ENCODE measurements around the gene UNCX. TPM values are rescaled to one million over a fixed set of nuclear protein-coding genes. Genes with fewer than 3 reads are reported as not detected.

UNCX gene
- total RNA-seq, 2 donors from 2014 or later, result not detected

DNA sequence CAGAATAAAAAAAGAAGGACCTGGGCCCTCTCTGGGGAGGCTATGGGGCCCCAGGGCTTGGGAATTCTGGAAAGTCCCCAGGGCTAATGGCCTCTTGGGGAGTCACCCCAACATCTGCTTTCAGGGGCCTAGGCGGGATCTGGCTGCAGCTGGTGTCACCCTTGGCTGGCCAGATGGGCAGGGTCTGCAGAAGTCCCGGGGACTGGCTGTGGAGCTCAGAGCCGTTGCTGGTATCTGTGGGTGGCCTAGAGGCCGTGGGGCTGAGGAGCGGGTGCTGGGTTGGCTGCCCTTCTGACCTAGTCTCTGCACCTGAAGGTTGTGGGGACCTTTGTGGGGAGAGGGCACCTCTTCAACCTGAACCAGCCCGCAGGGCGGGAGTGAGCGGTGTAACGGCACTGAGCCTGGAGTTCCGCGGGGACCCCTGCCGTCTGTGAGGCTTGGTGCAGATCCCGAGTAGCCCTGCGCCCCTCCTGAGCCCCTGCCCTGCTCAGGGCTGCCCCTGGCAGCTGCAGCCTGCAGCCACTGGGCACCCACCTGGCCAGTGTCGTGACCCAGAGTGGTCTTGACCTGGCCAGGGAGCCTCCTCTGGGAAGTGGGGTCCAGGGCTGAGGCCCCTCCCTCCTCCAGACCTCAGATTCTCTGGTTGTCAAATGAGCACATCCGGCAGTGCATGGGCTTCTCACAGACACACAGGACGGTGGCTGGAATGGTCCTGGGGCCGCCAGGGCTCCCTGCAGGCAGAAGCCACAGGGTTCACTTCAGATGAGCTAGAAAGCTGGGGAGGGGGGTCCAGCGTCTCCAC lies 51.5 kb downstream of the UNCX start:
- H3K4me3 ChIP-seq, result no peak overlapping the region
- TF ChIP-seq POLR2A (IDR thresholded peaks at IDR 0.05), result no peak
- TF ChIP-seq, protein P1, sequence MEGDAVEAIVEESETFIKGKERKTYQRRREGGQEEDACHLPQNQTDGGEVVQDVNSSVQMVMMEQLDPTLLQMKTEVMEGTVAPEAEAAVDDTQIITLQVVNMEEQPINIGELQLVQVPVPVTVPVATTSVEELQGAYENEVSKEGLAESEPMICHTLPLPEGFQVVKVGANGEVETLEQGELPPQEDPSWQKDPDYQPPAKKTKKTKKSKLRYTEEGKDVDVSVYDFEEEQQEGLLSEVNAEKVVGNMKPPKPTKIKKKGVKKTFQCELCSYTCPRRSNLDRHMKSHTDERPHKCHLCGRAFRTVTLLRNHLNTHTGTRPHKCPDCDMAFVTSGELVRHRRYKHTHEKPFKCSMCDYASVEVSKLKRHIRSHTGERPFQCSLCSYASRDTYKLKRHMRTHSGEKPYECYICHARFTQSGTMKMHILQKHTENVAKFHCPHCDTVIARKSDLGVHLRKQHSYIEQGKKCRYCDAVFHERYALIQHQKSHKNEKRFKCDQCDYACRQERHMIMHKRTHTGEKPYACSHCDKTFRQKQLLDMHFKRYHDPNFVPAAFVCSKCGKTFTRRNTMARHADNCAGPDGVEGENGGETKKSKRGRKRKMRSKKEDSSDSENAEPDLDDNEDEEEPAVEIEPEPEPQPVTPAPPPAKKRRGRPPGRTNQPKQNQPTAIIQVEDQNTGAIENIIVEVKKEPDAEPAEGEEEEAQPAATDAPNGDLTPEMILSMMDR (IDR thresholded peaks at IDR 0.05), result no peak
- no peaks in the 10 kb centered on the region for H3K4me1 ChIP-seq (replicated peaks)
- H3K27ac ChIP-seq, result no peak overlapping the region
- intact Hi-C loops (cut with DNase I), result no loop called here
- DNase-seq (ENCODE audit: low spot score), result no peak
- H3K9me3 ChIP-seq, result no peaks in the 10 kb centered on the region
- 73% methylated on average over 15 of the region's 19 CpGs for WGBS
- H3K36me3 ChIP-seq, result no peaks in the 10 kb centered on the region
- peaks cover 5% of the 10 kb centered on the region for H3K27me3 ChIP-seq (replicated peaks; ENCODE audit: insufficient read depth)

DNA sequence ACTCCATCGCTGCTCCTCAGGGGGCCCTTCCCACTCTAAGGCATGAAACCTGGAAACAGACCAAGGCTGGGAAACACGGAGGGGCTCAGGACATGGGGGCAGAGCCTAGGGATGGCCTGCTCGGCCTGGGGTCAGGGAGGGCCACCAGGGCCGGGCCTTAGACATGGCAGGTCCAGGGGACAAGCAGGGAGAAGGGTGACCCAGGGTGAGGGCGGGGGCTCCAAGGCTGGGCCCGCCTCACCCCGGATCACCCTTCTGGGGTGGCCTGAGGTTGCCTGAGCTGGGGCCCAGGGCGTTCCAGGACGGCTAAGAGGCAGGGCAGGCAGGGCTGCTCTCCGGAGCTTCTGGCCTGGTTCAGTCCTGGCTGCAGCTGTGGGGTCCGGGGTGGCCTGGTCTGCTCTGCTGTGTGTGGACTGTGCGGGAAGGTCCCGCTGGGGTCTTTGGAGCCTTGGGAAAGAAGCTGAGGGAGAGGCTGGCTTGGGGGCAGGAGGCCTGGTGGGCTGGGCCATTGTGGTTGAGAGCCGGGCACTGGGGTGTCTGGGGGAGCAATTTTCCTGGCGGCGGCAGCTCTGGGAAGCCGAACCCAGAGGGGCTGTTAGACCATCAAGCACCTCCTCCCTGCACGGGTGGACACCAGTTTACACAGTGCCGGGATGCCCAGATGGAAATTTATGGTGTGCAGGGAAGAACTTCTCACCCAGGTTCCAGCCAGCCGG lies 52.2 kb downstream of the UNCX start:
- intact Hi-C loops (cut with DNase I), result no loop called here
- peaks cover 5% of the 10 kb centered on the region for H3K27me3 ChIP-seq (replicated peaks; ENCODE audit: insufficient read depth)
- 69% methylated on average over 19 of the region's 20 CpGs for WGBS

DNA sequence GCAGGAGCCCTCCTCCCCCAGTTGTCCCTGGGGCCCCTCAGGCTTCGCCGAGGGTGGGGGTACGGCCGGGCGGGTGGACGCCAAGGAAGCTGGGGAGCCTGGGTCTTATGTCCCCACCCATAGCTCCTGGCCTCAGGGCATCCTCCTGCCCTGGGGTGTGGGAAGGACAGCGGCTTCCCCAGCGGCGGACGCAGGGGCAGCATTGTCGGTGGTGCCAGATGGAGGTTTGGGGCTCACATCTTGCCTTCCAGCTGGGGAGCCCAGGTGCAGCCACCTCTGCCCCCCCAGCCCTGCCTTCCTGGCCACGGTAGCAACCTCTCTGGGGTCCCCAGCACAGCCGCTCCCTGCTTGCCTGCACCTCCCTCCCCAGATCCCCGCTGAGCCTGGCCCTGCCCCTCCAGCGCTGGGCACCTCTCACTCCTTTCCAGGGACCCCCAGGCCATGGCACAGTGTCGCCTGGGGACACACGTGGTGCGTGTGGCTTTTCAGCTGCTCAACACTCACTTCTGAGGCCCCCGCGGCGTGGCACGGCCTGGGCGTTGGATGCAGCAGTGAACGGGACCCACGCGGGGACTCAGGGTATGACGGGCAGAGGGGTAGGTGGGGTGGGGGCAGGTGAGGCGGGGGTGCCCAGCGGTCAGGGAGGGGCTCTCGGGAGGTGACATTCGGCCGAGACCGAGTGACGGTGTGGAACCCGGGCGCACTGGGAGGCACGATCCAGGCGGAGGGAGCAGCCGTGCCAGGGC lies 53.1 kb downstream of the UNCX start:
- 72% methylated on average over 39 of the region's 39 CpGs for WGBS
- TF ChIP-seq POLR2A (IDR thresholded peaks at IDR 0.05), result no peak
- TF ChIP-seq, protein P1 (IDR thresholded peaks at IDR 0.05), result no peak
- TF ChIP-seq POLR2AphosphoS5 (IDR thresholded peaks at IDR 0.05), result no peak
- Histone ChIP-seq H3K4me1 (replicated peaks) (no peaks in the 10 kb centered on the region), H3K9me3 (no peaks in the 10 kb centered on the region), H3K27me3 (replicated peaks; ENCODE audit: insufficient read depth) (peaks cover 5% of the 10 kb centered on the region), H3K4me3 (no peak overlapping the region), H3K27ac (no peak overlapping the region), H3K36me3 (no peaks in the 10 kb centered on the region)
- intact Hi-C loops (cut with DNase I), result no loop called here
- no peak for DNase-seq (ENCODE audit: low spot score)

More for the DNA sequence above, 52.2 kb downstream of the UNCX start:
- no peaks in the 10 kb centered on the region for H3K9me3 ChIP-seq
- DNase-seq (ENCODE audit: low spot score), result no peak
- no peaks in the 10 kb centered on the region for H3K36me3 ChIP-seq
- no peaks in the 10 kb centered on the region for H3K4me1 ChIP-seq (replicated peaks)
- no peak overlapping the region for H3K27ac ChIP-seq
- no peak overlapping the region for H3K4me3 ChIP-seq
- TF ChIP-seq, protein P1 (IDR thresholded peaks at IDR 0.05), result no peak
- TF ChIP-seq POLR2AphosphoS5 (IDR thresholded peaks at IDR 0.05) (no peak), POLR2A (IDR thresholded peaks at IDR 0.05) (no peak)

Other genes with a start within 250 kb of the UNCX start
- gene CYP2W1, start 249.7 kb upstream of the UNCX start, total RNA-seq, result 1 to 10 TPM; 3.1 to 4.0 TPM
- gene GPR146, start 188.3 kb upstream of the UNCX start, total RNA-seq, result 10 to 100 TPM in 1 of 2 donors, 1 to 10 TPM in 1; 6.1 to 25.9 TPM
- gene GPER1, start 144.8 kb upstream of the UNCX start, total RNA-seq, result 10 to 100 TPM in 1 of 2 donors, 1 to 10 TPM in 1; 7.4 to 11.5 TPM
- gene ZFAND2A, start 72.7 kb upstream of the UNCX start, total RNA-seq, result 10 to 100 TPM; 25.0 to 36.3 TPM
- gene MICALL2, start 226.6 kb downstream of the UNCX start, total RNA-seq, result 10 to 100 TPM; 31.1 to 42.0 TPM